ENCODE results near the gene PLP1.

GRCh38 chrX:103737696-103738095, 38.9 kb upstream of the PLP1 start:
- TF ChIP-seq POLR2AphosphoS5 (IDR thresholded peaks at IDR 0.05; ENCODE audit: low read depth) (no peak), EZH2 (IDR thresholded peaks at IDR 0.05; ENCODE audit: low read depth, unreplicated experiment) (no peak), EZH2phosphoT487 (IDR thresholded peaks at IDR 0.05; ENCODE audit: unreplicated experiment) (no peak), REST (IDR thresholded peaks at IDR 0.05; ENCODE audit: unreplicated experiment) (no peak)
